ENCODE data around the gene FSD1.

DNA sequence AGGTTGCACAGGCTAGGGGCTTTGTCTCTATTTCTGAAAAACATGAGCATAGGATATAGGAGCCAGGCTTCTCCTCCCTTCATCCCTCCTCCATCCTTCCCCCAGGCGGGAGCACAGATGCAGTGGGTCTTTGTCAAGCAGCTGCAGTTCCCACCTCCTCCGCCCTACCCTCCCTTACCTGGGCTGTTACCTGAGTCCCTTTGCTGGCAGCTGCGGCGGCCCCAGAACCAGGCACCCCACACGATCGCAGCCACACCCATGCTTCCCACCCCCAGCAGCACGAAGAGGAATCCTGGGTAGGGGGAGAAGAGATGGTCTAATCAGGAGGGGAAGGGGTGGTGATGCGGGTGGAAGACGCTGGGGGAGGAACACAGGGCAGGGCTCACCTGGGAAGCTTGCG is 10.0 kb upstream of the FSD1 start:
- TF ChIP-seq, protein P1, sequence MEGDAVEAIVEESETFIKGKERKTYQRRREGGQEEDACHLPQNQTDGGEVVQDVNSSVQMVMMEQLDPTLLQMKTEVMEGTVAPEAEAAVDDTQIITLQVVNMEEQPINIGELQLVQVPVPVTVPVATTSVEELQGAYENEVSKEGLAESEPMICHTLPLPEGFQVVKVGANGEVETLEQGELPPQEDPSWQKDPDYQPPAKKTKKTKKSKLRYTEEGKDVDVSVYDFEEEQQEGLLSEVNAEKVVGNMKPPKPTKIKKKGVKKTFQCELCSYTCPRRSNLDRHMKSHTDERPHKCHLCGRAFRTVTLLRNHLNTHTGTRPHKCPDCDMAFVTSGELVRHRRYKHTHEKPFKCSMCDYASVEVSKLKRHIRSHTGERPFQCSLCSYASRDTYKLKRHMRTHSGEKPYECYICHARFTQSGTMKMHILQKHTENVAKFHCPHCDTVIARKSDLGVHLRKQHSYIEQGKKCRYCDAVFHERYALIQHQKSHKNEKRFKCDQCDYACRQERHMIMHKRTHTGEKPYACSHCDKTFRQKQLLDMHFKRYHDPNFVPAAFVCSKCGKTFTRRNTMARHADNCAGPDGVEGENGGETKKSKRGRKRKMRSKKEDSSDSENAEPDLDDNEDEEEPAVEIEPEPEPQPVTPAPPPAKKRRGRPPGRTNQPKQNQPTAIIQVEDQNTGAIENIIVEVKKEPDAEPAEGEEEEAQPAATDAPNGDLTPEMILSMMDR (IDR thresholded peaks at IDR 0.05): no peak
- TF ChIP-seq POLR2A (IDR thresholded peaks at IDR 0.05): no peak

Data from thyroid gland (tissue), 4 donors.